ENCODE measurements around the gene ANKUB1. TPM values are rescaled to one million over a fixed set of nuclear protein-coding genes. Genes with fewer than 3 reads are reported as not detected.

The ANKUB1 gene
- total and polyA plus RNA-seq, 4 donors: 0.19 TPM; not detected in 3

DNA sequence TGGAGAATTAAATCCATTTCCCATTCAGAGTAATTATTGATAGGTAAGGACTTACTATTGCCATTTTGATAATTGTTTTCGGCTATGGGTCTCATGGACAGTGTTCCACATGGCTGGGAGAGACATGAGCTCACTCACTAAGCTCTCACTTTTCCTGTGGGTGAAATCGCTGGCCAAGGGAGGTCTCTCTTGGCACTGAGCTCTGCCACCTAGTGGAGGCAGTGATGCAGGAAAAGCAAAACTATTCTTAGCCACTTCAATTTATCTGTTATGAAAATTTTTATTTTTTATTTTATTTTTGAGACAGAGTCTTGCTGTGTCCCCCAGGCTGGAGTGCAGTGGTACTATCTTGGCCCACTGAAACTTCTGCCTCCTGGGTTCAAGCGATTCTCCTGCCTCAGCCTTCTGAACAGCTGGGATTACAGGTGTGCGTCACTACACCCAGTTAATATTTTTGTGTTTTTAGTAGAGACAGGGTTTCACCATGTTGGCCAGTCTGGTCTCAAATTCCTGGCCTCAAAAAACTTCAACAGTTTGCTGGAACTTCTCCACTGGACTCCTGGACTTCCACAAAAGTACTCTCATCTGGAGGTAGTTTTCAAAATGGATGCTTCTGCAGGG is 16.0 kb upstream of the ANKUB1 start:
- no peak overlapping the region for H3K4me3 ChIP-seq (ENCODE audit: low read depth in 1 of 3, low read length in 3 of 3)
- no peak overlapping the region for H3K9ac ChIP-seq (ENCODE audit: low read depth in 1 of 2, low read length in 2 of 2)
- H3K27ac ChIP-seq (ENCODE audit: low read depth in 1 of 2, low read length in 2 of 2): no peak overlapping the region
- peaks cover 2 to 9% (median 4%) of the 10 kb centered on the region in 4 donors for H3K4me1 ChIP-seq (ENCODE audit: control insufficient read depth in 4 of 4, insufficient read depth in 4 of 4, low read length in 3 of 4)
- TF ChIP-seq RAD21 (IDR thresholded peaks at IDR 0.05): peak; percentile 83 to 89
- no peak for TF ChIP-seq HNF4A (conservative IDR thresholded peaks at IDR 0.05)
- TF ChIP-seq SP1 (IDR thresholded peaks at IDR 0.05): no peak
- no peak for TF ChIP-seq YY1 (IDR thresholded peaks at IDR 0.05)
- TF ChIP-seq HNF4G (IDR thresholded peaks at IDR 0.05): no peak
- no peak for TF ChIP-seq EGR1 (IDR thresholded peaks at IDR 0.05; ENCODE audit: low read depth in 2 of 2)
- TF ChIP-seq, protein P1, sequence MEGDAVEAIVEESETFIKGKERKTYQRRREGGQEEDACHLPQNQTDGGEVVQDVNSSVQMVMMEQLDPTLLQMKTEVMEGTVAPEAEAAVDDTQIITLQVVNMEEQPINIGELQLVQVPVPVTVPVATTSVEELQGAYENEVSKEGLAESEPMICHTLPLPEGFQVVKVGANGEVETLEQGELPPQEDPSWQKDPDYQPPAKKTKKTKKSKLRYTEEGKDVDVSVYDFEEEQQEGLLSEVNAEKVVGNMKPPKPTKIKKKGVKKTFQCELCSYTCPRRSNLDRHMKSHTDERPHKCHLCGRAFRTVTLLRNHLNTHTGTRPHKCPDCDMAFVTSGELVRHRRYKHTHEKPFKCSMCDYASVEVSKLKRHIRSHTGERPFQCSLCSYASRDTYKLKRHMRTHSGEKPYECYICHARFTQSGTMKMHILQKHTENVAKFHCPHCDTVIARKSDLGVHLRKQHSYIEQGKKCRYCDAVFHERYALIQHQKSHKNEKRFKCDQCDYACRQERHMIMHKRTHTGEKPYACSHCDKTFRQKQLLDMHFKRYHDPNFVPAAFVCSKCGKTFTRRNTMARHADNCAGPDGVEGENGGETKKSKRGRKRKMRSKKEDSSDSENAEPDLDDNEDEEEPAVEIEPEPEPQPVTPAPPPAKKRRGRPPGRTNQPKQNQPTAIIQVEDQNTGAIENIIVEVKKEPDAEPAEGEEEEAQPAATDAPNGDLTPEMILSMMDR (IDR thresholded peaks at IDR 0.05; ENCODE audit: low read depth, low read length, missing input control): peak; percentile 73
- TF ChIP-seq JUND (IDR thresholded peaks at IDR 0.05): no peak
- no peak for TF ChIP-seq FOXA1 (IDR thresholded peaks at IDR 0.05)
- TF ChIP-seq, protein P2, sequence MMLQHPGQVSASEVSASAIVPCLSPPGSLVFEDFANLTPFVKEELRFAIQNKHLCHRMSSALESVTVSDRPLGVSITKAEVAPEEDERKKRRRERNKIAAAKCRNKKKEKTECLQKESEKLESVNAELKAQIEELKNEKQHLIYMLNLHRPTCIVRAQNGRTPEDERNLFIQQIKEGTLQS (IDR thresholded peaks at IDR 0.05): no peak
- TF ChIP-seq GABPA (IDR thresholded peaks at IDR 0.05 in 1 of 2, conservative IDR thresholded peaks at IDR 0.05 in 1 of 2): no peak
- TF ChIP-seq, protein P3, sequence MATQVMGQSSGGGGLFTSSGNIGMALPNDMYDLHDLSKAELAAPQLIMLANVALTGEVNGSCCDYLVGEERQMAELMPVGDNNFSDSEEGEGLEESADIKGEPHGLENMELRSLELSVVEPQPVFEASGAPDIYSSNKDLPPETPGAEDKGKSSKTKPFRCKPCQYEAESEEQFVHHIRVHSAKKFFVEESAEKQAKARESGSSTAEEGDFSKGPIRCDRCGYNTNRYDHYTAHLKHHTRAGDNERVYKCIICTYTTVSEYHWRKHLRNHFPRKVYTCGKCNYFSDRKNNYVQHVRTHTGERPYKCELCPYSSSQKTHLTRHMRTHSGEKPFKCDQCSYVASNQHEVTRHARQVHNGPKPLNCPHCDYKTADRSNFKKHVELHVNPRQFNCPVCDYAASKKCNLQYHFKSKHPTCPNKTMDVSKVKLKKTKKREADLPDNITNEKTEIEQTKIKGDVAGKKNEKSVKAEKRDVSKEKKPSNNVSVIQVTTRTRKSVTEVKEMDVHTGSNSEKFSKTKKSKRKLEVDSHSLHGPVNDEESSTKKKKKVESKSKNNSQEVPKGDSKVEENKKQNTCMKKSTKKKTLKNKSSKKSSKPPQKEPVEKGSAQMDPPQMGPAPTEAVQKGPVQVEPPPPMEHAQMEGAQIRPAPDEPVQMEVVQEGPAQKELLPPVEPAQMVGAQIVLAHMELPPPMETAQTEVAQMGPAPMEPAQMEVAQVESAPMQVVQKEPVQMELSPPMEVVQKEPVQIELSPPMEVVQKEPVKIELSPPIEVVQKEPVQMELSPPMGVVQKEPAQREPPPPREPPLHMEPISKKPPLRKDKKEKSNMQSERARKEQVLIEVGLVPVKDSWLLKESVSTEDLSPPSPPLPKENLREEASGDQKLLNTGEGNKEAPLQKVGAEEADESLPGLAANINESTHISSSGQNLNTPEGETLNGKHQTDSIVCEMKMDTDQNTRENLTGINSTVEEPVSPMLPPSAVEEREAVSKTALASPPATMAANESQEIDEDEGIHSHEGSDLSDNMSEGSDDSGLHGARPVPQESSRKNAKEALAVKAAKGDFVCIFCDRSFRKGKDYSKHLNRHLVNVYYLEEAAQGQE (IDR thresholded peaks at IDR 0.05): no peak
- TF ChIP-seq TAF1 (conservative IDR thresholded peaks at IDR 0.05): no peak
- H3K9me3 ChIP-seq (ENCODE audit: control insufficient read depth in 4 of 4, low read length in 3 of 4): no peaks in the 10 kb centered on the region
- DNase-seq (ENCODE audit: low spot score): peak; percentile 51
- WGBS: 31% methylated on average over 4 of the region's 4 CpGs
- no peaks in the 10 kb centered on the region for H3K36me3 ChIP-seq (ENCODE audit: control insufficient read depth in 4 of 4, insufficient read depth in 3 of 4, low read depth in 1 of 4, low read length in 3 of 4)
- no peaks in the 10 kb centered on the region for H3K27me3 ChIP-seq (ENCODE audit: control insufficient read depth in 4 of 4, insufficient read depth in 4 of 4, low read length in 3 of 4)

DNA sequence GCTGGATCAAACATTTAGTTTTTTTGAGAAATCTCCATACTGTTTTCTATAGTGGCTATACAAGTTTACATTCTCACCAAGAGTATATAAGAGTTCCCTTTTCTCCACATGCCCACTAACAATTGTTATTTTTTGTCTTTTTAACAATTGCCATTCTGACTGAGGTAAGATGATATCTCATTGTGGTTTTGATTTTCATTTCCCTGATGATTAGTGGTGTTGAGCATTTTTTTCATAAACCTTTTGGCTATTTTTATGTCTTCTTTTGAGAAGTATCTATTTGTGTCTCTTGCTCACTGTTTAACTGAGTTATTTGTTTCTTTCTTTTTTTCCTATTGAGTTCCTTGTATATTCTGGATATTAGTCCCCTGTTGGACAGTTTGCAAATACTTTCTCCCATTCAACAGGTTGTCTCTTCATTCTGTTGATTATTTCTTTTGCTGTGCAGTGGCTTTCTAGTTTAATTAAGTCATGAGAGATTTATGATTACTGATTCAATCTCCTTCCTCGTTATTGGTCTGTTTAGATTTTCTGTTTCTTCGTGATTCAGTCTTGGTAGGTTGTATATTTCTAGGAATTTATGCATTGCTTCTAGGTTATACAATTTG is 13.9 kb upstream of the ANKUB1 start:
- WGBS: 71% methylated on average over 2 of the region's 2 CpGs
- no peak overlapping the region for H3K27ac ChIP-seq (ENCODE audit: low read depth in 1 of 2, low read length in 2 of 2)
- no peak for TF ChIP-seq GABPA (IDR thresholded peaks at IDR 0.05 in 1 of 2, conservative IDR thresholded peaks at IDR 0.05 in 1 of 2)
- TF ChIP-seq FOXA1 (IDR thresholded peaks at IDR 0.05): no peak
- TF ChIP-seq EGR1 (IDR thresholded peaks at IDR 0.05; ENCODE audit: low read depth in 2 of 2): no peak
- TF ChIP-seq, protein P4, sequence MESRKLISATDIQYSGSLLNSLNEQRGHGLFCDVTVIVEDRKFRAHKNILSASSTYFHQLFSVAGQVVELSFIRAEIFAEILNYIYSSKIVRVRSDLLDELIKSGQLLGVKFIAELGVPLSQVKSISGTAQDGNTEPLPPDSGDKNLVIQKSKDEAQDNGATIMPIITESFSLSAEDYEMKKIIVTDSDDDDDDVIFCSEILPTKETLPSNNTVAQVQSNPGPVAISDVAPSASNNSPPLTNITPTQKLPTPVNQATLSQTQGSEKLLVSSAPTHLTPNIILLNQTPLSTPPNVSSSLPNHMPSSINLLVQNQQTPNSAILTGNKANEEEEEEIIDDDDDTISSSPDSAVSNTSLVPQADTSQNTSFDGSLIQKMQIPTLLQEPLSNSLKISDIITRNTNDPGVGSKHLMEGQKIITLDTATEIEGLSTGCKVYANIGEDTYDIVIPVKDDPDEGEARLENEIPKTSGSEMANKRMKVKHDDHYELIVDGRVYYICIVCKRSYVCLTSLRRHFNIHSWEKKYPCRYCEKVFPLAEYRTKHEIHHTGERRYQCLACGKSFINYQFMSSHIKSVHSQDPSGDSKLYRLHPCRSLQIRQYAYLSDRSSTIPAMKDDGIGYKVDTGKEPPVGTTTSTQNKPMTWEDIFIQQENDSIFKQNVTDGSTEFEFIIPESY (IDR thresholded peaks at IDR 0.05): no peak
- no peak for TF ChIP-seq FOXA2 (IDR thresholded peaks at IDR 0.05)
- TF ChIP-seq SP1 (IDR thresholded peaks at IDR 0.05): no peak
- TF ChIP-seq TAF1 (conservative IDR thresholded peaks at IDR 0.05): no peak
- TF ChIP-seq YY1 (IDR thresholded peaks at IDR 0.05): no peak
- TF ChIP-seq RXRA (IDR thresholded peaks at IDR 0.05): no peak
- no peak for TF ChIP-seq NR2F2 (IDR thresholded peaks at IDR 0.05)
- TF ChIP-seq, protein P5, sequence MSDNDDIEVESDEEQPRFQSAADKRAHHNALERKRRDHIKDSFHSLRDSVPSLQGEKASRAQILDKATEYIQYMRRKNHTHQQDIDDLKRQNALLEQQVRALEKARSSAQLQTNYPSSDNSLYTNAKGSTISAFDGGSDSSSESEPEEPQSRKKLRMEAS (IDR thresholded peaks at IDR 0.05): no peak
- TF ChIP-seq, protein P3 (IDR thresholded peaks at IDR 0.05): no peak
- TF ChIP-seq RAD21 (IDR thresholded peaks at IDR 0.05): no peak
- TF ChIP-seq HNF4G (IDR thresholded peaks at IDR 0.05): no peak
- no peak for TF ChIP-seq JUND (IDR thresholded peaks at IDR 0.05)
- TF ChIP-seq, protein P2 (IDR thresholded peaks at IDR 0.05): no peak

More for the DNA sequence above, 13.9 kb upstream of the ANKUB1 start:
- Histone ChIP-seq H3K9me3 (ENCODE audit: control insufficient read depth in 4 of 4, low read length in 3 of 4) (no peaks in the 10 kb centered on the region), H3K4me1 (ENCODE audit: control insufficient read depth in 4 of 4, insufficient read depth in 4 of 4, low read length in 3 of 4) (peaks cover 0 to 2% (median 1%) of the 10 kb centered on the region in 4 donors), H3K36me3 (ENCODE audit: control insufficient read depth in 4 of 4, insufficient read depth in 3 of 4, low read depth in 1 of 4, low read length in 3 of 4) (no peaks in the 10 kb centered on the region), H3K9ac (ENCODE audit: low read depth in 1 of 2, low read length in 2 of 2) (no peak overlapping the region), H3K4me3 (ENCODE audit: low read depth in 1 of 3, low read length in 3 of 3) (no peak overlapping the region), H3K27me3 (ENCODE audit: control insufficient read depth in 4 of 4, insufficient read depth in 4 of 4, low read length in 3 of 4) (no peaks in the 10 kb centered on the region)
- DNase-seq (ENCODE audit: low spot score): no peak

Data from liver (tissue), 9 donors.